ENCODE data around the gene SMOC2.

DNA sequence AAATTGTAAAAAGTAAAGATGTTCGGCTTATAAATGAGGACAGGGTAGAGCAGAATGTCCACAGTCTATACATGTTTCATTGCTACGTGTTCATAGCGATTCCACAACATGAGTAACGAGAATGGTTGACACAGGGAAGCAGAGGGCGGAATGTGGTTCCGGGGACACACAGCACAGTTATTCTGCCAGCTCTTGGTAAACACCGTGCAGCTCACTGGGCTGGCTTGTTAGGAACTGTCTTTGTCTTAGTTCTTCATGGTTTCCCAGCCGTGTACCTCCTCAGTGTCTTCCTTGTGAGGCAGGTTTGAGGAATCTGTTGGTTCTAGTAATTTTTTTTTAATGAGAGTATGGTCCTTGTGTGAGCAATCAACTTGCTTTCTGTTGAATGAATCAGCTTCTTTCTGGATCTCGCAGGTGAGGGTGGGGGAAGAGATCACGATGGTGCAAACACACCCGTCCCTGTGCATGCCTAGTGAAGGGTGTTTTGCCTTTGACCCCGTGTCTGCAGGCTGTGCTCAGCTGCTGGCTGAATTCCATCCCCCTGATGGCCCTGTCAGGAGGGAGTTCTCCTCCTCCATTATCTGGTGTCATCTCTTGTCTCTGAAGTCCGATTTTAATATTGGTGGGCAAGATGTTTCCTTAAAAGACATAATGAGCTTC, 168.2 kb downstream of the SMOC2 start:
- TF ChIP-seq, protein P1, sequence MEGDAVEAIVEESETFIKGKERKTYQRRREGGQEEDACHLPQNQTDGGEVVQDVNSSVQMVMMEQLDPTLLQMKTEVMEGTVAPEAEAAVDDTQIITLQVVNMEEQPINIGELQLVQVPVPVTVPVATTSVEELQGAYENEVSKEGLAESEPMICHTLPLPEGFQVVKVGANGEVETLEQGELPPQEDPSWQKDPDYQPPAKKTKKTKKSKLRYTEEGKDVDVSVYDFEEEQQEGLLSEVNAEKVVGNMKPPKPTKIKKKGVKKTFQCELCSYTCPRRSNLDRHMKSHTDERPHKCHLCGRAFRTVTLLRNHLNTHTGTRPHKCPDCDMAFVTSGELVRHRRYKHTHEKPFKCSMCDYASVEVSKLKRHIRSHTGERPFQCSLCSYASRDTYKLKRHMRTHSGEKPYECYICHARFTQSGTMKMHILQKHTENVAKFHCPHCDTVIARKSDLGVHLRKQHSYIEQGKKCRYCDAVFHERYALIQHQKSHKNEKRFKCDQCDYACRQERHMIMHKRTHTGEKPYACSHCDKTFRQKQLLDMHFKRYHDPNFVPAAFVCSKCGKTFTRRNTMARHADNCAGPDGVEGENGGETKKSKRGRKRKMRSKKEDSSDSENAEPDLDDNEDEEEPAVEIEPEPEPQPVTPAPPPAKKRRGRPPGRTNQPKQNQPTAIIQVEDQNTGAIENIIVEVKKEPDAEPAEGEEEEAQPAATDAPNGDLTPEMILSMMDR (IDR thresholded peaks at IDR 0.05), result no peak
- no peak for TF ChIP-seq POLR2A (IDR thresholded peaks at IDR 0.05)

Data from prostate gland (tissue), 2 donors.